GM23338 (cell line): ENCODE measurements around the gene SELENOS.

ENCODE experiments used
- CREB1 ChIP-seq: fragments of 250-450 bp; sonication (Bioruptor Pico); IDR thresholded peaks from 2 replicates; pipeline ENCODE4 v1.5.0; 2020; ENCODE audit warnings: low read depth, mild to moderate bottlenecking, moderate library complexity
- CTCF ChIP-seq, 2 experiments: fragments of 200-600 bp in 1 of 2; sonication (generic) in 1 of 2; conservative IDR thresholded peaks; 2 replicates each; pipeline versions ENCODE4 v1.5.1 to v1.6.1; 2016 to 2017; ENCODE audit warnings: antibody characterized with exemption in 2 of 2, low read depth in 2 of 2, mild to moderate bottlenecking in 2 of 2, moderate library complexity in 1 of 2
- EZH2 ChIP-seq: fragments of 200-600 bp; sonication (generic); IDR thresholded peaks from one replicate; pipeline ENCODE4 v1.8.0; 2017; ENCODE audit warnings: antibody characterized with exemption, mild to moderate bottlenecking, low read depth; ENCODE audit not compliant: unreplicated experiment
- POLR2AphosphoS5 ChIP-seq: IDR thresholded peaks from 2 replicates; pipeline ENCODE4 v1.6.1; 2016; ENCODE audit warnings: antibody characterized with exemption, low read depth
- ZNF462 ChIP-seq: fragments of 250-450 bp; sonication (Bioruptor Pico); IDR thresholded peaks from 2 replicates; pipeline ENCODE4 v1.5.0; 2020; ENCODE audit warnings: mild to moderate bottlenecking, moderate library complexity

GRCh38 chr15:101324524-101325177 is 47.4 kb upstream of the SELENOS start:
- TF ChIP-seq CTCF (conservative IDR thresholded peaks at IDR 0.05; ENCODE audit: low read depth in 2 of 2) (no peak), CREB1 (CRISPR knock-in tag) (no peak), EZH2 (no peak), POLR2AphosphoS5 (no peak), ZNF462 (CRISPR knock-in tag) (no peak)
